Measurements from ENCODE around the gene MEGF11. TPM values are rescaled to one million over a fixed set of nuclear protein-coding genes. Genes with fewer than 3 reads are reported as not detected.

MEGF11 gene
- total RNA-seq, 2 donors from 2014 or later = not detected

DNA sequence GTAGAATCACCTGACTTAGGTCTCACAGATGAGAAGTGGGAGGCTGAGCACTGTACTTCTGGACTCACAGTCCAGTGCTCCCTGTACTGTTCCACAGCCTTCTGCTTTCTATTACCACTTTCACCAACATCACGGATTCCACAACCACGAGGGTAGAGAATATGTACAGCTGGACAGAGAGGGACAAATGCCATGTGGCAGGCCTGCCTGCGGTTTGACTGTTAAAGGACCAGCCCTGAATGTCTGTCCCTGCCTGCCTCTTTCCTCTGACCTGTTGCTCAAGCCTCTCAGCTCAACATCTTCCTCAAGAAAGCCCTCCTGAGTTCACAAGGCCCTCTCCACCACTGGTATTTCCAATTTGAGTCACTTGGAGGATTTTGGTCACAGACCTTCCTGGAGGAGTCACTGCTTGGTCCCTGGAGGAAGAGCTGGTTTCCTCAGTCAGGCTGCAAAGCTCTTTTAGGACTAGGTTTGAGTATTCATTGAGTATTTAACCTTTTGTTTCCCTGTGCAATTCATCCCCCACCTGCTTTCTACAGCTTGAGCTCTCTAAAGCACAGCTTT lies 335.1 kb downstream of the MEGF11 start:
- H3K36me3 ChIP-seq = no peaks in the 10 kb centered on the region
- TF ChIP-seq, protein P1, sequence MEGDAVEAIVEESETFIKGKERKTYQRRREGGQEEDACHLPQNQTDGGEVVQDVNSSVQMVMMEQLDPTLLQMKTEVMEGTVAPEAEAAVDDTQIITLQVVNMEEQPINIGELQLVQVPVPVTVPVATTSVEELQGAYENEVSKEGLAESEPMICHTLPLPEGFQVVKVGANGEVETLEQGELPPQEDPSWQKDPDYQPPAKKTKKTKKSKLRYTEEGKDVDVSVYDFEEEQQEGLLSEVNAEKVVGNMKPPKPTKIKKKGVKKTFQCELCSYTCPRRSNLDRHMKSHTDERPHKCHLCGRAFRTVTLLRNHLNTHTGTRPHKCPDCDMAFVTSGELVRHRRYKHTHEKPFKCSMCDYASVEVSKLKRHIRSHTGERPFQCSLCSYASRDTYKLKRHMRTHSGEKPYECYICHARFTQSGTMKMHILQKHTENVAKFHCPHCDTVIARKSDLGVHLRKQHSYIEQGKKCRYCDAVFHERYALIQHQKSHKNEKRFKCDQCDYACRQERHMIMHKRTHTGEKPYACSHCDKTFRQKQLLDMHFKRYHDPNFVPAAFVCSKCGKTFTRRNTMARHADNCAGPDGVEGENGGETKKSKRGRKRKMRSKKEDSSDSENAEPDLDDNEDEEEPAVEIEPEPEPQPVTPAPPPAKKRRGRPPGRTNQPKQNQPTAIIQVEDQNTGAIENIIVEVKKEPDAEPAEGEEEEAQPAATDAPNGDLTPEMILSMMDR (IDR thresholded peaks at IDR 0.05) = no peak
- DNase-seq (ENCODE audit: low spot score) = no peak

DNA sequence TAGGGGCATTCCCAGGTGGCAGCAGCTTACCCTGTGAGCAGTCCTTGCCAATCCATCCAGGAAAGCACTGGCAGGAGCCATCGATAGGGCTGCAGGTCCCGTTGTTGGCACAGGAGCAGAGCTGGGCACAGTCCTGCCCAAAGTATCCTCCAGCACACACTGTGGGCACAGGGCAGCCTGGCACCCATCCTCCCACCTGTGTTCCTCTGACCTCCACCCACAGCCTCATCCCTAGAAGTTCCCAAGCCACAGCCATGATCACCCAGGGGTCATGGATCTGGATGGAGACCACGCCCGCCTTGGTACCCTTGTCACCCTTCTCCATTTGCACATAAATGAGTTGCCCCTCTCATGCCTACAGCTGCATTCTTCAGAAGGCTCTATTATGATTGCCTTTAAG lies 335.6 kb downstream of the MEGF11 start:
- no peak overlapping the region for H3K27ac ChIP-seq
- no peaks in the 10 kb centered on the region for H3K36me3 ChIP-seq
- H3K4me3 ChIP-seq = no peak overlapping the region
- no peak for DNase-seq (ENCODE audit: low spot score)
- peaks cover 0 to 14% of the 10 kb centered on the region in 2 donors for H3K4me1 ChIP-seq
- no peaks in the 10 kb centered on the region for H3K9me3 ChIP-seq
- no peaks in the 10 kb centered on the region for H3K27me3 ChIP-seq
- TF ChIP-seq, protein P1 (IDR thresholded peaks at IDR 0.05) = no peak

More for the DNA sequence above, 335.1 kb downstream of the MEGF11 start:
- Histone ChIP-seq H3K9me3 (no peaks in the 10 kb centered on the region), H3K4me3 (no peak overlapping the region), H3K27me3 (no peaks in the 10 kb centered on the region), H3K4me1 (peaks cover 0 to 14% of the 10 kb centered on the region in 2 donors), H3K27ac (no peak overlapping the region)

DNA sequence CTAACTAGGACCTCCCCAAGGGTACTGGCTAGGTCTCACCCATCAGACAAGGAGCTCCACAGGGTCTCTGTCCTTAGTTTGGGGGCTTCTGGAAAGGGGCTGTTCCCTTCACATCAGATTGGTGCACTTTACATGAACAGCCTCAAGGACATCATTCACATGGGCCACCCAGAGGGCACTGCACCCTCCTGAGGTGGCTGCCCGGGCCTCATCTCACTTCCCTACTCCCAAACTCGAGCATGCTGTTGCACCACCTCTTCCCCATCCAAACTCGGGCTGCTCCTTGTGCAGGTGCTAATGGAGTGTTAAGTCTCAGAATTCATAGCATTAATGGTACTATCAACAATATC lies 336.2 kb downstream of the MEGF11 start:
- no peaks in the 10 kb centered on the region for H3K9me3 ChIP-seq
- no peaks in the 10 kb centered on the region for H3K36me3 ChIP-seq
- H3K27me3 ChIP-seq = no peaks in the 10 kb centered on the region
- H3K4me1 ChIP-seq = peaks cover 0 to 14% of the 10 kb centered on the region in 2 donors
- no peak overlapping the region for H3K27ac ChIP-seq
- no peak overlapping the region for H3K4me3 ChIP-seq
- DNase-seq (ENCODE audit: low spot score) = no peak
- TF ChIP-seq, protein P1 (IDR thresholded peaks at IDR 0.05) = no peak

DNA sequence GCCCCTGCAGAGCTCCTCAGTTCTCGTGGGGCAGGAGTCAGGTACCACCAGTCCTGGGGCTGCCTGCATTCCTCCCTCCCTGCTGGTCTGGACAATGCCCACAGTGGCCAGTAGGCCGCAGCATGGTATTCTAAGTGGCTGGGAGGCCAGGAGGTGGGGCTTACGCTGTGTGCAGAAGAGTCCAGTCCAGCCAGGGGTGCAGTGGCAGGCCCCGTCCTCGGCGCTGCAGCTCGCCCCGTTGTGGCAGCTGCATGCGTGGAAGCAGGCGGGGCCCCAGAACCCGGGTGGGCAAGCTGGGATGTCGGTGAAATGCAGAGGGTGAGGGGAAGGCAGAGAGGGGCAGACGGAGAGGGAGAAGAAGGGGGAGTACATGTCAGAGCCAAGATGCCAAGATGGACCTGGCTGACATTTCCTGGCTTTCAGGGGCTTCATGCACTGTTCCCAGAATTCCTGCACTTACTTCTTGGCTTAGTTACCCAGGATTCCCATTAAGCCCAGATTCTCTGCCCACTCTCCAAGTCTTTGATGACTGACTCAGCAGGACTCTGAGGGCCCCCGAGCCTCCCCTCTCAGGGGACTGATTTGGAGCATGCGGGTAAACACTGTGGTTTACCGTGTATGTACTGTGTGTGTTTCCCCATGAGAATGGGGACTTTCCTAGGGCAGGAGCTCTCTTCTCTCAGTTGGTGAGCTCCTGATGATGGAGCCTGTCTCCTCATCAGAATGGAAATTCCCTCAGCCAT lies 336.7 kb downstream of the MEGF11 start:
- no peak overlapping the region for H3K27ac ChIP-seq
- H3K9me3 ChIP-seq = no peaks in the 10 kb centered on the region
- no peak for DNase-seq (ENCODE audit: low spot score)
- H3K36me3 ChIP-seq = no peaks in the 10 kb centered on the region
- H3K4me1 ChIP-seq = peaks cover 0 to 14% of the 10 kb centered on the region in 2 donors
- TF ChIP-seq, protein P1 (IDR thresholded peaks at IDR 0.05) = peak; percentile 37 to 74
- H3K4me3 ChIP-seq = no peak overlapping the region
- H3K27me3 ChIP-seq = no peaks in the 10 kb centered on the region

DNA sequence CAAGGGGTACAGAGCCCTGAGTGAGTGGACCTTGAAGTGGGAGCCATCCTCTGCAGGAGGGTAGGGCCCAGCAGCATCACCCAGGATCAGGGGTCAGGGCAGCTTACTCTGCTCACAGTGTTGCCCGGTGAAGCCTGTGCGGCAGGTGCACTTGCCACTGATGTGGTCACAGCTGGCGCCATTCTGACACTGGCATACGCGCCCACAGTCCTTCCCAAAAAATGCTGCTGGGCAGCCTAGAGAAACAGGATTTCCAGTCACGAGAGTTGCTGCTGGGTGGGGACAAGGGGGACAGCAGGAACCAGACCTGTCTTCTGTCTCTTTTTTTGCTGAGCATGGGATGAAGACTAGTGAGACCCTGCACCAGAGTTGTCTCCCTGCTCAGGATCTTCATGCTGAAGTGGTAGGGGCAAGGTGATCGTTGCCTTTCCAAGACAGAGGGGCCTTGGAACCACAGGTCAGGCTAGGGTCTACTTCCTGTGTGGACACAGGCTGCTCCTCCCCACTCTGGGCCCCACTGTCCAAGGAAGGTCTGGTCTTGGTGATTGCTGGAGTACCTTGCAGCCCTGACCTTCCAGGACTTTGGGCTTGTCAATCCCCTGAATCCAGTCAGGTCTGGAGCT lies 337.4 kb downstream of the MEGF11 start:
- Histone ChIP-seq H3K36me3 (no peaks in the 10 kb centered on the region), H3K9me3 (no peaks in the 10 kb centered on the region), H3K4me1 (peaks cover 0 to 14% of the 10 kb centered on the region in 2 donors), H3K4me3 (no peak overlapping the region), H3K27me3 (no peaks in the 10 kb centered on the region), H3K27ac (no peak overlapping the region)
- TF ChIP-seq, protein P1 (IDR thresholded peaks at IDR 0.05) = no peak
- no peak for DNase-seq (ENCODE audit: low spot score)

Measured in right atrium auricular region (tissue), 2 donors.